ENCODE data around the gene MUC5AC. TPM values are rescaled to one million over a fixed set of nuclear protein-coding genes. Genes with fewer than 3 reads are reported as not detected.
"Not testable (repeated sequence)": the region's sequence is repeated elsewhere in the genome, so short reads cannot be mapped to it uniquely, and the experiment has no call there.

The MUC5AC gene
- total RNA-seq, 1 donor from 2014 or later, result 0.11 TPM

GRCh38 chr11:1111545-1112212, 46.1 kb upstream of the MUC5AC start:
- TF ChIP-seq CTCF (IDR thresholded peaks at IDR 0.05), result no peak
- no peak overlapping the region for H3K27ac ChIP-seq
- no peak overlapping the region for H3K4me3 ChIP-seq
- H3K4me1 ChIP-seq, result no peaks in the 10 kb centered on the region
- intact Hi-C loops (cut with DNase I), result no loop called here
- H3K9me3 ChIP-seq, result no peaks in the 10 kb centered on the region
- no peaks in the 10 kb centered on the region for H3K36me3 ChIP-seq
- no peak for DNase-seq (ENCODE audit: low spot score in 2 of 2)
- H3K27me3 ChIP-seq, result no peaks in the 10 kb centered on the region

GRCh38 chr11:1112351-1113191, 45.2 kb upstream of the MUC5AC start:
- no peak for TF ChIP-seq CTCF (IDR thresholded peaks at IDR 0.05)
- Histone ChIP-seq H3K27me3 (no peaks in the 10 kb centered on the region), H3K4me3 (no peak overlapping the region), H3K9me3 (no peaks in the 10 kb centered on the region), H3K36me3 (no peaks in the 10 kb centered on the region), H3K27ac (no peak overlapping the region), H3K4me1 (no peaks in the 10 kb centered on the region)
- no peak for DNase-seq (ENCODE audit: low spot score in 2 of 2)
- intact Hi-C loops (cut with DNase I), result no loop called here

GRCh38 chr11:1113405-1114201, 44.1 kb upstream of the MUC5AC start:
- H3K27ac ChIP-seq, result no peak overlapping the region
- no peaks in the 10 kb centered on the region for H3K27me3 ChIP-seq
- no peaks in the 10 kb centered on the region for H3K9me3 ChIP-seq
- H3K36me3 ChIP-seq, result no peaks in the 10 kb centered on the region
- DNase-seq (ENCODE audit: low spot score in 2 of 2), result no peak
- no peaks in the 10 kb centered on the region for H3K4me1 ChIP-seq
- intact Hi-C loops (cut with DNase I), result no loop called here
- TF ChIP-seq CTCF (IDR thresholded peaks at IDR 0.05), result no peak
- no peak overlapping the region for H3K4me3 ChIP-seq

- H3K27ac ChIP-seq; H3K9me3 ChIP-seq; DNase-seq (ENCODE audit: low spot score in 2 of 2); H3K4me3 ChIP-seq; intact Hi-C loops (cut with DNase I); H3K36me3 ChIP-seq; H3K27me3 ChIP-seq; H3K4me1 ChIP-seq: not testable (repeated sequence)
Measured at GRCh38 chr11:1115292-1115691, 42.5 kb upstream of the MUC5AC start.

- no peak overlapping the region for H3K4me3 ChIP-seq
- H3K27me3 ChIP-seq, result no peaks in the 10 kb centered on the region
- intact Hi-C loops (cut with DNase I), result no loop called here
- no peak for TF ChIP-seq CTCF (IDR thresholded peaks at IDR 0.05)
- no peaks in the 10 kb centered on the region for H3K9me3 ChIP-seq
- no peak for DNase-seq (ENCODE audit: low spot score in 2 of 2)
- no peaks in the 10 kb centered on the region for H3K36me3 ChIP-seq
- no peak overlapping the region for H3K27ac ChIP-seq
- no peaks in the 10 kb centered on the region for H3K4me1 ChIP-seq
Measured at GRCh38 chr11:1116104-1116503, 41.6 kb upstream of the MUC5AC start.

Measured in ascending aorta (tissue), 2 donors.